Transverse colon (tissue), 4 donors: Measurements from ENCODE around the gene METAP2.
"Not testable (repeated sequence)": the region's sequence is repeated elsewhere in the genome, so short reads cannot be mapped to it uniquely, and the experiment has no call there.

Experiments
- CTCF ChIP-seq, 5 experiments: fragments of 200-600 bp in 3 of 5; fragments of 450-650 bp in 2 of 5; sonication (generic) in 3 of 5; IDR thresholded peaks; 1 replicate in 2 of 5; 2 replicates in 3 of 5; pipeline ENCODE4 v1.5.1; 2016 to 2017; ENCODE audit warnings: antibody characterized with exemption in 5 of 5, inconsistent platforms in 3 of 5, mild to moderate bottlenecking in 2 of 5, moderate library complexity in 1 of 5
- POLR2AphosphoS5 ChIP-seq, 3 donors: sonication (generic); formaldehyde crosslinking; IDR thresholded peaks; one replicate each; pipeline ENCODE4 v1.6.1; 2016; ENCODE audit warnings: antibody characterized with exemption in 3 of 3

DNA sequence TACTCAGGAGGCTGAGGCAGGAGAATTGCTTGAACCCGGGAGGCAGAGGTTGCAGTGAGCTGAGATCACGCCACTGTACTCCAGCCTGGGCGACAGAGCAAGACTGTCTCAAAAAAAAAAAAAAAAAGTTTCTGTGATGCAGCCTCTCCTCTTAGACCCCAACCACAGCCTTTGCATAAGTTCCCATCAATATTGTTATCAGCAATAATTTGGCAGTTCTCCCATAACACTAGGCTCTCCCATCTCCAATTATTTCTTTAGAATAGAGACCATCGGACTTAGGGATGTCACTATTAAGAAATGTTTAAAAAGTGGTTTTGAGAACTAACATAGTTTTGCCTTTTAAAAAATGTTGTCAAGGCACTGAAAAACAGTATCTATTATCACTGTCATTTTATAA, 10.2 kb upstream of the METAP2 start:
- not testable (repeated sequence) for TF ChIP-seq CTCF, POLR2AphosphoS5 (IDR thresholded peaks at IDR 0.05)
